Chondrocyte (in vitro differentiated cells): ENCODE measurements around the gene ASCL2. TPM values are rescaled to one million over a fixed set of nuclear protein-coding genes. Genes with fewer than 3 reads are reported as not detected.

Experiments used
- DNase-seq: peaks from one replicate; pipeline ENCODE4 v3.0.0; 2021; ENCODE audit warnings: mixed read lengths, low spot score
- H3K27ac Mint-ChIP-seq: one replicate; pipeline ENCODE4 v1.8.0; 2021; ENCODE audit warnings: mild to moderate bottlenecking, moderate library complexity, mixed read lengths; ENCODE audit not compliant: unreplicated experiment
- H3K27me3 Mint-ChIP-seq: 2 replicates; pipeline ENCODE4 v1.8.0; 2021; ENCODE audit warnings: low read depth, mixed read lengths
- H3K36me3 Mint-ChIP-seq: 2 replicates; pipeline ENCODE4 v1.8.0; 2021; ENCODE audit warnings: low read depth, mixed read lengths
- H3K4me1 Mint-ChIP-seq: 2 replicates; pipeline ENCODE4 v1.8.0; 2021; ENCODE audit warnings: low read depth, mild to moderate bottlenecking, mixed read lengths
- H3K4me3 Mint-ChIP-seq: one replicate; pipeline ENCODE4 v1.8.0; 2021; ENCODE audit warnings: mild to moderate bottlenecking, moderate library complexity, mixed read lengths; ENCODE audit not compliant: unreplicated experiment
- H3K9me3 Mint-ChIP-seq: 2 replicates; pipeline ENCODE4 v1.8.0; 2021; ENCODE audit warnings: low read depth, mixed read lengths
- CTCF ChIP-seq: fragments of 200-600 bp; sonication (generic); IDR thresholded peaks from 2 replicates; pipeline ENCODE4 v1.5.0; 2021; ENCODE audit warnings: antibody characterized with exemption, mild to moderate bottlenecking, moderate library complexity
- total RNA-seq: library from RNA; stranded (reverse); gene quantifications from 3 replicates; pipeline ENCODE4 v1.2.1, GENCODE V29; 2021

ASCL2 gene
- total RNA-seq, 1 donor from 2014 or later = not detected

- H3K4me1 Mint-ChIP-seq = no peaks in the 10 kb centered on the region
- no peak overlapping the region for H3K4me3 Mint-ChIP-seq
- no peak overlapping the region for H3K27ac Mint-ChIP-seq
- no peaks in the 10 kb centered on the region for H3K36me3 Mint-ChIP-seq
- TF ChIP-seq CTCF = no peak
- no peak for DNase-seq
- no peaks in the 10 kb centered on the region for H3K9me3 Mint-ChIP-seq
- H3K27me3 Mint-ChIP-seq = peaks cover 13% of the 10 kb centered on the region
These were observed 27.9 kb upstream of the ASCL2 start for GRCh38 chr11:2298131-2298794.

GRCh38 chr11:2297623-2298030, 27.2 kb upstream of the ASCL2 start:
- Mint-ChIP-seq H3K9me3 (no peaks in the 10 kb centered on the region), H3K36me3 (no peaks in the 10 kb centered on the region), H3K27ac (no peak overlapping the region), H3K4me3 (no peak overlapping the region), H3K4me1 (no peaks in the 10 kb centered on the region), H3K27me3 (peaks cover 17% of the 10 kb centered on the region)
- no peak for TF ChIP-seq CTCF
- DNase-seq = no peak

- Mint-ChIP-seq H3K27ac (no peak overlapping the region), H3K36me3 (no peaks in the 10 kb centered on the region), H3K27me3 (peaks cover 19% of the 10 kb centered on the region), H3K4me1 (no peaks in the 10 kb centered on the region), H3K9me3 (no peaks in the 10 kb centered on the region), H3K4me3 (no peak overlapping the region)
- TF ChIP-seq CTCF = no peak
- no peak for DNase-seq
These were observed 26.7 kb upstream of the ASCL2 start for GRCh38 chr11:2296913-2297622.

GRCh38 chr11:2295971-2296912, 25.9 kb upstream of the ASCL2 start:
- Mint-ChIP-seq H3K27ac (no peak overlapping the region), H3K4me3 (no peak overlapping the region), H3K27me3 (peaks cover 19% of the 10 kb centered on the region), H3K9me3 (no peaks in the 10 kb centered on the region), H3K36me3 (no peaks in the 10 kb centered on the region), H3K4me1 (no peaks in the 10 kb centered on the region)
- DNase-seq = no peak
- no peak for TF ChIP-seq CTCF

- H3K9me3 Mint-ChIP-seq = no peaks in the 10 kb centered on the region
- no peak for DNase-seq
- H3K36me3 Mint-ChIP-seq = no peaks in the 10 kb centered on the region
- no peak for TF ChIP-seq CTCF
- no peak overlapping the region for H3K27ac Mint-ChIP-seq
- H3K27me3 Mint-ChIP-seq = peaks cover 22% of the 10 kb centered on the region
- no peak overlapping the region for H3K4me3 Mint-ChIP-seq
- H3K4me1 Mint-ChIP-seq = no peaks in the 10 kb centered on the region
These were observed 24.5 kb upstream of the ASCL2 start for GRCh38 chr11:2294926-2295290.
